Activated CD4-positive, alpha-beta T cell treated with anti-CD3 and anti-CD28 coated beads, Interleukin-2, amount 50 U/mL, for 1 hour (primary cell): Measurements from ENCODE around the gene FARP1.
"Not testable (repeated sequence)": the region's sequence is repeated elsewhere in the genome, so short reads cannot be mapped to it uniquely, and the experiment has no call there.

Experiments used
- DNase-seq: peaks from one replicate; pipeline ENCODE4 v3.0.0-alpha.2; 2020

The FARP1 gene

GRCh38 chr13:98206946-98207345 is 64.1 kb downstream of the FARP1 start:
- no peak for DNase-seq

GRCh38 chr13:98207416-98207815 is 64.5 kb downstream of the FARP1 start:
- no peak for DNase-seq

GRCh38 chr13:98208606-98209005 is 65.7 kb downstream of the FARP1 start:
- no peak for DNase-seq

GRCh38 chr13:98212763-98213162 is 69.9 kb downstream of the FARP1 start:
- DNase-seq, result no peak

GRCh38 chr13:98213354-98213753 is 70.5 kb downstream of the FARP1 start:
- DNase-seq, result no peak

GRCh38 chr13:98214008-98214643 is 71.2 kb downstream of the FARP1 start:
- DNase-seq, result no peak

GRCh38 chr13:98214707-98215106 is 71.8 kb downstream of the FARP1 start:
- DNase-seq, result no peak

GRCh38 chr13:98215508-98215907 is 72.6 kb downstream of the FARP1 start:
- no peak for DNase-seq

- DNase-seq, result no peak
Observed at GRCh38 chr13:98216135-98216565, 73.3 kb downstream of the FARP1 start.

GRCh38 chr13:98216711-98217285 is 73.9 kb downstream of the FARP1 start:
- no peak for DNase-seq

- no peak for DNase-seq
Observed at GRCh38 chr13:98217597-98217996, 74.7 kb downstream of the FARP1 start.

GRCh38 chr13:98219685-98220084 is 76.8 kb downstream of the FARP1 start:
- DNase-seq, result no peak

- DNase-seq, result no peak
Observed at GRCh38 chr13:98220271-98220791, 77.4 kb downstream of the FARP1 start.

- DNase-seq, result no peak
Observed at GRCh38 chr13:98221234-98221633, 78.3 kb downstream of the FARP1 start.

- DNase-seq, result no peak
Observed at GRCh38 chr13:98222081-98222554, 79.2 kb downstream of the FARP1 start.

GRCh38 chr13:98222816-98223215 is 79.9 kb downstream of the FARP1 start:
- DNase-seq, result no peak

GRCh38 chr13:98223741-98224140 is 80.8 kb downstream of the FARP1 start:
- DNase-seq, result no peak

GRCh38 chr13:98224557-98224956 is 81.7 kb downstream of the FARP1 start:
- DNase-seq, result no peak

- no peak for DNase-seq
Observed at GRCh38 chr13:98225036-98225940, 82.4 kb downstream of the FARP1 start.

- no peak for DNase-seq
Observed at GRCh38 chr13:98226496-98226895, 83.6 kb downstream of the FARP1 start.

GRCh38 chr13:98228661-98229341 is 85.9 kb downstream of the FARP1 start:
- DNase-seq, result no peak

- not testable (repeated sequence) for DNase-seq
Observed at GRCh38 chr13:98230762-98231161, 87.9 kb downstream of the FARP1 start.

- DNase-seq, result no peak
Observed at GRCh38 chr13:98232456-98232855, 89.6 kb downstream of the FARP1 start.
